NCI-H774 (cell line): Measurements from ENCODE around the gene FSCN2.

ENCODE experiments used
- DNase-seq: peaks from one replicate; lab custom pipeline; 2025; lab: John Stamatoyannopoulos, UW

The FSCN2 gene

DNA sequence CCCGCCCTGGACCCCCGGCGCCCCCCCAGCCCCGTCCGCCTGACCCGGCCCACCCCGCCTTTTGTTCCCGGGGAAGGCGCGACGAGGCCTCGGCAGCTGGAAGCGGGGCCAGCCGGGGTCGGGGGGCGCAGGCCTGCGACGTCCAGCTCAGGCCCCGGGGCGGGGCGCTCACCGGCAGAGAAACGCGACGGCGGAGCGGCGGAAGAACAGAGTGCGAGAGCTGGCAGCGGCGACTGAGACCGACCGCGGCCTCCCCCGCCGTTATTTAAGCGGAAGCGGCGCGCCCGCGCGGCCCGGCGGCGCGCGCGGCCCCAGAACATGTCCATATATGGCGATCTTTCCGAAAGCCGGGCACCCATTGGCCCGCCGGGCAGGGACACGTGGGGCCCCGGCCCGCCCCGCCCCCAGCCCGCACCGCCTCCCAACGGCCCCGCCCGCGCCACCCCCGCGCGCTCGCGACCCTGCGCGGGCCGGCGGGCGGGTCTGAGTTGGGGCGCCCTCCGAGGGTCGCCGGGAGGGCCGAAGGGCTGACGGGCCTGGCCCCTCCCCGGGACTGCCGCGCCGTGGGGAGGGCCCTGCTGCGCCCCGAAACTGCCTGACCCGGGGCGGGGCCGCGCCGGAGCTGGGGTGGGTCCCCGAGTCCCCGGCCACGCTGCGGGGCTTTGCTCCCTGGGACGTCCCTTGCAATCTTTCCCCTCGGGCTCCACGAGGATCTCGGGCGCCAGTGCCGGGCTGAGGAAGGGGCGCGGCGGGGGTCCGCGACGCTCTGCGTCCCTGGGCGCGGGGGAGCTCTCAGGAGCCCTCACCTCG is 15.4 kb upstream of the FSCN2 start, which contains the start of gene ACTG1:
ACTG1 (minus strand) TSS at position 238 of the 810 bp plus-strand sequence. CDS start 445 bp downstream, outside the sequence.
- peak; percentile 95 for DNase-seq

DNA sequence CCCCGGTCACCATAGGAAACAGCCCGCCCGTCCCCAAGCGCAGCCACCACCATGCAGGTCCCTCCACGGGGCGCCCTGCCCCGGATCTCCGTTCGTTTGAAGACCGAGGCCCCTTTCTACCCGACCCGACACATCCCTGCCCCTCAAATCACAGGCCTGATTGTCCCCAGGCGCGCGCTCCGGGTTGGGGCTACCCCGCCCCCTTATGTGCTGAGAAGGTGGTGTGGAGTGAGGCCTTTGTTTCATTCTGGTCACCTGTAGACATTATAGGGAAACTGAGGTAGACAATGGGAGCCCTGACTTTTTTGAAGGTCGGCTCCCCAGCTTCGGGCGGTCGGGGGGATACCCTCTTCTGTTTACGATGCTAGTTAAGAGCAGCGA is 14.8 kb upstream of the FSCN2 start:
- DNase-seq = peak; percentile 79

DNA sequence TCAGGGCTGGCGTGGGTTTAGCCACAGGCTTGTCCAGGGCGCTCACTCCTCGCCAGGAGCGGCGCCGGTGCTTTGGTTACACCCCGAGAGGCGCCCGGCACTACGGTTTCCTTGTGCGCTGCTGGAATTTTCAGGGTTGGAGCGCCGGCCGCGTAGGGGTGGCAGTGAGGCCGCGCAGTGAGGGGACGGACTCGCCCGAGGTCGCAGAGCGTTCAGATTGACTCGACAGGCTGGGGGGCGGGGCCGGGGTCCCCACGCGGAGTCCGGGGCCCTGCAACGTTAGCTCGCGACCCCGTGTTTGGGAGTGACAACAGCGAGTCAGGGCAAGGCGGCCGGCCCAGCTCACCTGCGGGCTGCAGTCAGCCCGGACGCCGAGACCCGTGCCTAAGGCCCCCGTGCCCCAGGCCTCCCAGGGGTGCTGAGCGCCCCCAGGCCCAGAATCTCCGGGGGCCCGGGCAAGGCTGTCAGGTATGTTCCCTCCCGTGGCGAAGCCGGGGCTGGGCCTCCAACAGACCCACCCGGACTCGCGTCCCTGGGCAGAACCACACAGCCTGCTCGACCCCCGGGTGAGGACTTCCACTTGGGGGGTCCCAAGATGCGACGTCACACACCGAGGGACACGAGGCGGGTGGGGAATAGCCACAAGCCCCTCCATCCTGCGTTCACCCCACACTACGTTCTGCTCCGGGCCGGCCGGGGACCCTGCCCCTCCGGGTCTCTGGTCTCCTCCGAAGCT is 14.3 kb upstream of the FSCN2 start:
- DNase-seq = peak; percentile 78

DNA sequence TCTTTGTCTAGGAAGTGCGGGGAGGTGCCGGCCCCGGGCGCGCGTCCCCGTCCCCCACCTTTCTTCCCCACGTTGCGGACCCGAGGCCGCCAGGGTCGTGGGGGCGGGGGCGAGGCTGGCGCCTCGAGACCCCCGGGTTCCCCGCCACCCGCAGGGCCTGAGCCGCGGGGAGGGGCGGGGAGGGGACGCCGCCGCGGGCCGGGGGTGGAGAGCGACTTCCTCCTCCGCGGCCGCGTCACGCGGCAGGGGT is 13.8 kb upstream of the FSCN2 start:
- DNase-seq = no peak

DNA sequence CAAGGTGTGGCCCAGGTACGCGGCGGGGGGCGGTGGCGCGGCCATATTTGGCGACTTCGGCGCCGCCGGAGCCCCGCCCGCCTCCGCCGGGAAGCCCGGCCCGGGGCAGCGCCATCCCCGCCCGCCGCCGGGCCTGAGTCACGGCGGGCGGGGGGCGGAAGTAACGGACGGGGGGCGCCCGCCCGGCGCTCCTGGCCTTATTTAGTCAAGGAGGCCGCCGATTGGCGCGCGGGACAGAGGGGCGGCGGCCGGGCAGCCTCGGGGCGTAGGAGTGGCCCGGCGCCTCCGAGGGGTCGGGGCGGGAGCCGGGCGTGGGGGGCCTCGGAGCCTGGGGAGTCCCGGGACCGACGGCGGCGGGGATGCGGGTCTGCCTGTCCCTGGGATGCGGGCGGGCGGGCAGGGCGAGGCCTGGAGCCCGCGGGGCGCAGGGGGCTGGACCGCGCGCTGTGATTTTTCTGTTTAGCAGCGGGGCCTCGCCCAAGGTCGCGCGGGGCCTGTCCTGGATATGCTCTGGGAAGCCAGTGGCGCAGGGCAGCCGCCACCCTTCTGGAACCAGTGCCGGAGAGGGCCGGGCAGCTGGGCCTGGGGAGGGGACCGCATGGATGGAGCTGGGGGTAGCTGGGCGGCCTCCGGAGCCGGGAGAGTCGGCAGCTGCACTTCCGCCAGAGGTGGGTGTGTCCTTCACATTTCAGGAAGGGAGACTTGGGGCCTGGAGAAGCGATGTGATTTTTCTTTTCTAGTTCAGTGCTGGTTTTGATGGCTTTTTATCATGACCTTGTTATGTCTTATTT is 13.2 kb upstream of the FSCN2 start:
- DNase-seq = peak; percentile 88

DNA sequence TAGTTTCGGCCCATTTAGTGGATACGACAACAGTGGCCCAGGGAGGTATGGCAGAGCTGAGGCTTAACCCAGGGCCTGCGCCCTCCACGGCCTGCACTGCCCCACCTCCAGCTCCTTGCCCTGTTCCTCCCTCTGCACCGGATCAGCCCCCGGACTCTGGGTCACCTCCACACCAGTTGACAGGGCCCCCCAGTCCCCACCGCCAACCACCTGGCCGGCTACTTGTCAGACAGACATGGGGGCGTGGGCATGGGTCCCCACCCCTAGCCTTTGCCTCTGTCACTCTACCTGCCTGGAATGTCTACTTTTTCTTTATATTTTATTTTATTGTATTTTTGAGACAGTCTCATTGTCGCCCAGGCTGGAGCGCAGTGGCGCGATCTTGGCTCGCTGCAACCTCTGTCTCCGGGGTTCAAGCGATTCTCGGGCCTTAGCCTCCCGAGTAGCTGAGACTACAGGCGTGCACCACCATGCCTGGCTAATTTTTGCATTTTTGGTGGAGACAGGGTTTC is 12.6 kb upstream of the FSCN2 start:
- DNase-seq = no peak

DNA sequence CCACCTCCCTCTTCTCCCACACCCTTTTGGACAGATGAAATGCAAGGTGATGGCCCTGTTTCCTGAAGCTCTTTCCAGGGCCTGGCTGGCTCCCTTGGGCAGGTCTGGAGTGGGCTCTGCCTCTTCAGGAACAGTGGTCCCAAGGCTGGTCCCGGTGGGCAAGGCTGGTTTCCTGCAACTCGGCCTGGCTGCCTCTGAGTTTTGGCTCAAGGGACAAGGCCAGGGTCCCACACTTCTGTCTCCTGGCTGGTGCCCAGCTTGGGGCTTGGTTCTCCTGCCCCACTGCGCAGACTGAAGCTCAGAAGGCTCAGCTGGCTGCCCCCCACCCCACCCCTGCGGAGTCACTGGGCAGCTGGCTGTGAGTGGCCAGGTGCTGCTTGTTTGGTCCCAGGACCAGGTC is 11.7 kb upstream of the FSCN2 start:
- no peak for DNase-seq

DNA sequence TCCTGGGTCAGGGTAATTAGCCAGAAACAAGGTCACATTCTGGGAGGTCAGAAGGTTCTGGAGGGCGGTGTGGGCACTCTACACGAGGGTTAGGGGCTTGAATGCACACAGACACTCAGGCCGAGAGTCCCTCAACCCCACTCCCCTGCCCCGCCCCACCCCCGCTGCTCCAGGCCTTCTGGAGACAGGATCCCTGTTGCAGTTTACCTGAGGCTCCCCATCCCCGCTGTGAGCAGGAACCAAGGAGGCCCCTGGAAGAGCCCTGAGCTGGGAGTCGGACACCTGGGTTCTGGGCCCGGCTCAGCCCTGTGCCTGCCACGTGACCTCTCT is 11.2 kb upstream of the FSCN2 start:
- DNase-seq = no peak

DNA sequence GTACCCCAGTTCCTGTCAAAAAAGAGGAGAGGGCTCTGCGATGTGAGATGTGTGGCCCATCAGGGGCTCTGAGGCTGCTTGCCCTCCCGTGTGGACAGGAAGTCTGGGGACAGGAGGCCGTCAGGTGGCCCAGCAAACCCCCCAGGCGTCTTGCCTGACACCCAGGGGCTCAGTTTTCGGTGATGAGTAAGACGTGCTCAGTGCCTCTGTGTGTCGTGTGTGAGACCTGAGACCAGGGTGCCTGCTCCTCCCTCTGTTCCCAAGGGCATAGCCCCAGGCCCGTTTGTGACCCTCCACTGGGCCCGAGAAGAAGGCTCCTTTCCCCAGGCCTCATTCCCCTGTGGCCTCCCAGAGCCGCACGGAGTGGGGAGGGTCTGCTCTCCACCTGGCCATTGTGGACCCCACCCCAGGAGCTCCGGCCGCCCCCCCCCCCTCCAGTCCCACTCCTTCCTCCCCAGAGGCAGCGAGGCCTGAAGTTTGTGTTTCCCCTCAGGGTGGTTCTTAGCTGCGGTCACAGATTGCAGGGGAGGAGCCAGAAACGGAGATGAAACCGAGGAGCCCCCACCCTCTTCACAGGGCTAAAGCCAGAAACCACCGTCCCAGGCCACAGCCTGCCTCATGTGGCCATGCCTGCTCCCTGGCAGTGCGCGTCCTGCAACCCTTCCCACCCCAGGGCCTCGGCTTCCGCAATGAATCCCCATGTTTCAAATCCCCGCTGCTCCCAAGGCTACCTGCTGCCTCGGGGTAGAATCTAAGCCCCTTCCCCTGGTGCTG is 10.7 kb upstream of the FSCN2 start:
- DNase-seq = no peak

DNA sequence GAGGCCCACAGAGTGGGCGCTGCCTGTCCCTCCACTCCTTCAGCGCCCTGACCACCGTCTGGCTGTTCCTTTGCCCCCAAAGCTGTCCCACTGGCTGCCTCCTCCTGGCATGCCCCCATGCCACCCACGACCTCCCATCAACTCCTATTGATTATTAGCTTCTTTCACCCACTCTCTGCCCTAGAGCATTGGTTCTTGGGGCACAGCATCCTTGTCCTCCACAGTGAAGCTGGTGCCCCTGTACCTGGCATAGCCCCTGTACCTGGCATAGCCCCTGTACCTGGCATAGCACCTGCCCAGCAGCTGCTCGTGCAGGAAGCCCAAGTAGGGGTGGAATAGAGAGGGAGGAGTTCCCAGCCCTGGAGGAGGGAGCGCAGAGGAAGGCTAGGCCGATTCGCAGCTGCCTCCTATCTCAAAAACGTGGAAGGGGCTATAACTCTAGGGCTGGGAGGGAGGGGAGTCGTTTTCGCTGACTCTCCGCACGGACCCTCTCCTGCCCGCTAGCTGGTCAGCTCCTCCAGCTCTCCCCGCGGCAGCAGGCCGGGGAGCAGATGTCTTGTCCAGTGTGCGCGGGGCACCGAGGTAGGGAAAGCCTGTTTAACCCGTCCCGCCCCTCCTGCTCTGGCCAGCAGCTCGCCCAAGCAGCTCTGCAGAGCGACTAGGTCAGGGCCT is 9.9 kb upstream of the FSCN2 start:
- DNase-seq = peak; percentile 54

DNA sequence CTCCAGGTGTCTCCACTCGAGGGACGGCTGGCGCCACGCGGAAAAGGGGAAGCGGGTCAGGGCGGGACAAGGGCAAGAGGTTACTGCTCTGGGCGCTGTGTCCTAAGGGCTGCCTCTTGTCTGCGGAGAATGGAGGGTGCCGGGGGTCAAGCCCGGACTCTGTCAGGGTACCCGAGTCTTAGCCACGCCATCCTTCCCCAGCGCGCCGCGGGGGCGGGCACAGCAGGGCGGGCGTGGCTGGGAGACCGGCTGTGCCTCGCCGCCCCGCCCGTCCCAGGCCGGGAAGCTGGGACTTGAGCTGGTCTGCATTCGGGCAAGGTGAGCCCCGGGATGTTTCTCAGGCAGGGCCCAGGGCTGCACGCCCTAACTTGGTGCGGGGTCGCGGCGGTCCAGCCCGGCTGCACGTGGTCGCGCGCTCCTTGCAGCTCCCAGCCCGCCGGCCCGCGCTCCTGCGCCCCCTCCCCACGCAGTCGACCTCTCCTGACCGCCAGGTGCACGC is 9.3 kb upstream of the FSCN2 start:
- DNase-seq = peak; percentile 51

DNA sequence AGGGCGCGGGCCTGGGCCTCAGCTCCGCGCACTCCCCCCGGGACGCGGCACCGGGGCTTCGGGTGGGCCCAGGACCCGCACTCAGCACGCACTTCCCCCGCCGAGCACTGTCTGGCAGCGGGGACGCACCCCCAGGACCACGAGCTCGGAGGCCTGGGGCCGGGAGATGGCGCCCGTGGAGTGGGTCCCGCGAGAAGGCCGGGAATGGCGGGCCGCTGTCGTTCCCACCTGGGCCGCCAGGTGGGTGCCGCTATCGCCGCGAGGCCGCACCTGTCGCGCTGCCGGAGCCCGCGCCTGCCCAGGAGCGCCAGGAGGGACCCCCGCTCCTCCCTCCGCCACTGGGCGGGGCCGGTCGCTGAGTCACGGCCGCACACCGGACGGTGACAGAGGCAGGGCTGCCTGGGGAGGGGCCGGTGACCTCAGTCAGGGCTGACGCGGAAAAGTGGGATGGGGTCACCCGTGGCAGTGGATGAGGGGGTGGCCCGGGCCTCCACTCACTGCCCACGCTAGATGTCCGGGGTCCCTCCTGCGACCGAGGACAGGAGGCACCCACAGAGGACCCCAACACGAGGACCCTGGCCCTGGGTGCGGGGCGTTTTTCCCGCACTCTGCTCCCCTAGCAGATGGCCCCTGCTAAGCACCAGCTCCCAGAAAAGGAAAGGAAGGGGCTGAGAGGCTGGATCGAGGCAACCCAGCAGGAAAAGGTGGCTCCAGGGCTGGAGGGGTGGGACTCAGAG is 8.7 kb upstream of the FSCN2 start:
- DNase-seq = peak; percentile 75

DNA sequence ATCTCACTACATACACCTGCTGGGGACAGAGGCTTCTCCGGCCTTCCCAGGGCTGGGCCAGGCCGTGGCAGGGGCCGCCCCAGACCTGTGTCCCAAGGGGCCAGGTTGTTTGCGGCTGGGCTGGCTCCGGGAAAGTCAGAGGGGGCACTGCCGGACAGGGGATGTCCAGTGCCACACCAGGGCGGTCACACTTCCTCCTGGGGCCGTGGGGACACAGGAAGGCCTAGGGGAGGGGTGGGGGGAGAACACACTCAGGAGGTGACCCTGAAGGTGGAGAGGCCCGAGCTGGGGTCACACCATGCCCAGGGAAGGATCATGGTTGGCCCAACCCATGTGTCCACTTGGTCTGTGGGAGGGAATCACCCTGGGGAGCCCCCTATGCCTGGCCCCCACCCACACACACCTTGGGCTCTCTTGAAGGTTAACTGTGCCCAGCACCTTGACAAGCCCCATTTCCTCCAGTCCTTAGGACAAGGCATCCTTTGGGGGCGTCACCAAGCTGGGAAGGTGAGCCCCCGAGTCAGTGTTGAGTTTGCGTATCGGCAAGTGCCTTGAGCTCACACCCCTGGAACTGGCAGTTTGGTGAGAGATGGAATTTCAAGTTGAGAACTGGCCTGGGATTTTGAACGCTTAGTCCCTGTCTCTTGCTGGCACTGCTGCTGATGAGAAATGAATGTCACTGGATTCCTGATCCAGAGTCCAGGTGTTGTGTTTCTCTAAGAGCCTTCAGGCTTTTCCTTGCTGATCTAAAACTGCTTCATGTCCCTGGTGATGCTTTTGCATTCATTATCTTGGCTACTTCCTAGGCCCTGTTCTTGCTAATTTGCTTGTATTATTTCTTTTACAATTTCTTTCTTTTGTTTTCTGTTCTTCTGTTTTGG is 7.9 kb upstream of the FSCN2 start:
- DNase-seq = no peak

DNA sequence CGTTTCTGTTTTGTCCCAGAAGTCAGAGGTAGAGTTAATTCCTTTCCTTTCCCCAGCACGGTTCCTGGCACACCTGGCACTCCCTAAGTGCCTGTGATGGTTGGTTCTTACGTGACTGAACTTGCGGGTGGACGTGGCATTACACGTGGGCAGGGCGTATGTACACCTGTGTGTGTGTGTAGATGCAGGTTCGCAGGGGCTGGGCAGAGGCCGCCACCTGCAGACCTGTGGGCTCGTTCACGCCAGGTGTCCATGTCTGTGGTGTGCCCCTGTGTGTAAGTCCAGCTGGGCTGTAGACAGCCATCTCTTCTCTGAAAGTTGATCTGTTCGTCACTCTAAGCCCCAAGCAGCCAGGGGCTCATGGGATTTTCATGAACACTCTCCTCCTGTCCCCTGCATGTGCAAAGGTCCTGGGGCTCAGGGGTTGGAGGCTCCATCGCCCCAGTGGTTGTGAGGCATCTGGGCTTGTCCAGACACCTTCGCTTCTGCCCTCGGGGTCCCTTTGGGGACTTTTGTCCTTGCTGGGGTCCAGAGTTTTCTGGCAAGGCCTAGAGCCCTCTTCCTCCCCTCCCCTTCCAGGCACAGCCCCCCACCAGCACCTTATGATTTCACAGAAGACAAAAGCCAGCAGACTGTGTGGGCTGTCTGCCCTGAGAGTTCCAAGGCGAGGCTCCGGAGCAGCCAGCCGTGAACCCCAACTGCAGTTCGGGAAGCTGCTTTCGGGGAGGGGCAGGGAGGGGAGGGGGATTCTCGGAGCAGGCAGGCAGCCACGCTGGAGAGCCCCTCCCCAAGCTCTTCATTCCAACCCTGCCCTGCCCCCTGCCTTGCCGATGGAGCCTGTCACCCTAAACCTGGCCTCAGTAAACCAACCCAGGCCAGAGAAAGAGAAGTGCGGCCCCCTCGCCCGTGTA is 5.4 kb upstream of the FSCN2 start:
- no peak for DNase-seq

DNA sequence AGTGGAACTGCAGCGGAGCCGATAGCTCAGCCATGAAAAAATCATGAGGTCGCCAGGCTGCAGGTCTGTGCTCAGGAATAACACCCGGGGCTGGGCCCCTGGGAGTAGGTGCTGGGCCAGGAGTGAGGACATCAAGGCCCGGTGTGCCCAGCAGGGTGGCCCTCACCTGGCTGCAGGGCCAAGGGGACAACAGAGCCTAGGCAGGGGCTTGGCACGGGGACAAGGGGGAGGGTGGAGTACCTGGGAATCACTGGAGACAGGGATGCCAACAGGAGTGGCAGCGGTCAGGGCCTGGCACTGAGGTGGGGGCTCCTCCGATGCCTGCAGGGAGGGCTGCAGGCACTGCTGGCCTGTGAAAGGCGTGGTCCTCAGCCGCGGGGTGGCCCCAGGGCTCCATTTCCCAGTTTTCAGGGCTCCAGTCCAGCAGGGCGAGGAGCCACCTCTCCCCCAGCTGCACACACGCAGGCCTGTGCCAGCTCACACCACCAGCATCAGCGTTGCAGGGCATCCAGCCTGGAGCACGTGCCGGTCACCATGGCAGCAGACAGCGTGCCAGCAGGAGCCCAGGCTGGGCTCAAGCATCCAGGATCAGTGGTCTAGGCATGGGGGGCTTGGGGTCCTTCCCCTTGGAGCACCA is 4.7 kb upstream of the FSCN2 start:
- DNase-seq = peak; percentile 88

DNA sequence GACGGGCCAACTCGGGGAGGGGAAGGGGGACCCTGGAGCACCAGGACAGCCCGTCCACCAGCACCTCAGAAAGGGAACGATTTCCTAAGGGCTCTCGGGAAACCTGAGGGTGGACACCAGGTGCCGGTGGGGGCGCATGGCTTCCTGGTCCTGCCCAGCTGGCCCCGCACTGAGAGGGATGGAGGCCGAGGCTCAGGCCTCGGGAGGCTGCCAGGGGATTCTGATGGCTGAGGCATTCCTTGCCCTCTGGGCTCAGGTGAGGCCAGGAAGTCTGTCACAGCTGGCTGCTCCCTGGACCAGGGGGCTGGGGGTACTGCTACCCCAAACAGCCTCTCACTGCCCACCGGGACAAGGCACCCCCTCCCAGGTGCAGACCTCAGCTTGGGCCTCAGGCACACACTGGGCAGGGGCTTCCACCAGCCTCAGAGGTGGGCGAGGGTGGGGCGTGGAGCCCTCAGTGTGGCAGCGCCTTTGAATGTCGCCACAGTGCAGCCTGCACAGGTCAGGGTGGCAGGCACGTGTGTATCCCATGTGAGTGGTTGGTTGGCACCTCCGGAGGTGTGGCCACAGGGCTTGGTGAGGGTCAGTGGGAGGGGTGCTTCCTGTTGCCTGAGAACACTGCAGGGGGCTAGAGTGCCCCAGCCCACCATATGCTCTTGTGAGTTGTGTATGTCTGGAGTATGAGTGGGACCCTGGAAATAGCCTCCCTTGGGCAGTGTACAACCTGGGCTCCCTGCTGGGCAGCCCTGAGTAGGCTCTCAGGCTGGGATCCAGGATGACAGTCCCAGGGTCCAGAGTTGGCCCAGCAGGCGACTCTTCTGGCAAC is 3.9 kb upstream of the FSCN2 start:
- peak; percentile 40 for DNase-seq

DNA sequence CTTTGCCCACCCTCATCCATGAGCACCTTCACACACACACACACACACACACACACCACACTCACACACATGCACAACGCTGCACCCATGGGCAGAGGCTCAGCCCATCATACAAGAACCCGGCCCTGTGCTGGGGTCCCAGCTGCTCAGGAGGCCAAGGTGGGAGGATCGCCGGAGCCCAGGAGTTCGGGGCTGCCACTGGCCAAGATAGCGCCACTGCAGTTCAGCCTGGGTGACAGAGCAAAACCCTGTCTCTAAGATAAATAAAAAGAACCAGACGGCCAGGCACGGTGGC is 3.4 kb upstream of the FSCN2 start:
- no peak for DNase-seq
